Non-pigmented ciliary epithelial cell (primary cell): Measurements from ENCODE around the gene RTL5.
"Not testable (repeated sequence)": the region's sequence is repeated elsewhere in the genome, so short reads cannot be mapped to it uniquely, and the experiment has no call there.

Source experiments
- DNase-seq: peaks from one replicate; pipeline ENCODE4 v3.0.0-alpha.2; 2010; ENCODE audit warnings: low read depth

RTL5 gene

DNA sequence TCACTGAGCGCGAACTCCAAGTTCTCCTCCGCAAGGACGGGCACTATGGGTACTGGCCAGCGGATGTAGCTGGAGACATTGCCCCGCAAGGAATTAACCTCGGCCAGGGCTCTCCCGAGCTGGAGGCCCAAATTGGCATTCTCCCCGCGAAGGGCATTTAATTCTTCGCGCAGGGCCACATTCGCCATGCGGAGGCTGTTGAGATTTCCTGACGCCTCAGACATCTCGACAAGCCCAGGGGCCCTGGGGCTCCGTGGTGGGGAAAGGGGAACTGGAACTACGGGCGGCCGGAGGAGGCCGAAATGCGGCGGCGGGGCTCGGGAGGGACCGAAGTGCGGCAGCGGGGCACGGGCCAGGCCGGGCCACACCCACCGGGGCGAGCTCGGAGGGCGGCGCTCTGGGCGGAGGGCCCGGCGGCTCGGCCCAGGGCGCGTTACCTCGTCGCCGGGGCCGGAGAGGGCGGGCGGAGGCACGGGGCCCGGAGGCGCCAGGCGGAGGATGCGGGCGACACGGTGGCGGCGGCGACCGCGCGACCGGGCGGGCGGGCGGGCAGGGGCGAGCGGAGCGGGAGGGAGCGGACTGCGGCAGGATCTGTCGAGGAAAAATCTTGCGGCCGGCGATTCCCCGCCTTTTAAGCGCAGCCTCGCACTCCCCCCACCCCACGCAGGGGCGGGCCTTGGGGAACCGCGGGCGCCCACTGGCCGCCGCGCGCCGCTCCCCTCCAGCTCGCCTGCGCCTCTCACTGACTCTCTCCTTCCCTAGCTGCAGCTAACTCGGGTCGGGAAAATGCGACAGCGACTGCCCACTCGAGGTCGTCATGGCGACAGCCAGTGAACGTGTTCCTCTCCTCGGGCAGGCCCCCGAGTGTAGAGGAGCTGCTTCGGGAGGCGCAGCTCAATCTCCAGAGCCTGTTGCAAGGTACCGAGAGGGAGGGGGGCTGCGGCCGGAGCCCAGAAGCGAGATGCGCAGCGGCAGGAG, at the start of gene RTL5:
TSS of gene RTL5 (minus strand) at position 599 of the 978 bp plus-strand sequence.
- DNase-seq = peak; percentile 45

DNA sequence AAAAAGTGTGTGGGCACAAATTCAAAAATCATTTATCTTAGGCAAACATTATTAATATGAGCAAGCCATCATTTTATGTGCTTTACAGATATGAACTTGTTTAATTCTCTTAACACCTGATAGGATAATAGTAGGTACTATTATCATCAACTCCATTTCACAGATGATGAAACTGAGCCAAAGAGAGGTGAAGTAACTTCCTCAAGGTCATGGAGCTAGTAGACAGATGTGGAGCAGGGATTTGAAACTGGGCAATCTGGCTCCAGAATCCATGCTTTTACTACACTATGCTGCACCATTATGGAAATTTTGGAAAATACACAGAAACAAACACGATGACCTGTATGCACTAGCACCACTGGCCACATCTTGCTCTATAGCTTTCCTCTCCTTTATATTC, 48.8 kb upstream of the RTL5 start:
- no peak for DNase-seq

DNA sequence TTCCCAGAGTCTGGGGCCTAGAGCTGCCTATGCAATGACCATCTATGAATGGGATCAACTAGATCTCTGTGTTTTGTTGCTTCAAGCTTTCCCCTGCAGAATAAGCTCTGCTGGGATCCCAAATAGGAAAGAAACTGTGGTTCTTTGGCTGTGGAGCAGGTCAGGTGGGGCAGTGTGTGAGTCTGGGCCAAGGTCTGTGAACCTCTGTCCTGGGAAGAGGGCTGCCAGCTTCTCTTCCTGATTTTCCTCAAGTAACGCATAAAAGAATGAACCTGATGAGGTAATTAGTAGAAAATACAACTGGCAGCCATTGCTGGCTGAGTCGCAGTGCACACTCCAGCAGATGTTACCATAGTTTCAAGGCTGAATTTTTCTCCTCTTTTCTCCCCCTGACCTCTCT, 45.3 kb upstream of the RTL5 start:
- no peak for DNase-seq

- DNase-seq = not testable (repeated sequence)
Observed at GRCh38 chrX:72176289-72176688, 44.6 kb upstream of the RTL5 start.

- DNase-seq = no peak
Observed at GRCh38 chrX:72169008-72169728, 37.5 kb upstream of the RTL5 start.

DNA sequence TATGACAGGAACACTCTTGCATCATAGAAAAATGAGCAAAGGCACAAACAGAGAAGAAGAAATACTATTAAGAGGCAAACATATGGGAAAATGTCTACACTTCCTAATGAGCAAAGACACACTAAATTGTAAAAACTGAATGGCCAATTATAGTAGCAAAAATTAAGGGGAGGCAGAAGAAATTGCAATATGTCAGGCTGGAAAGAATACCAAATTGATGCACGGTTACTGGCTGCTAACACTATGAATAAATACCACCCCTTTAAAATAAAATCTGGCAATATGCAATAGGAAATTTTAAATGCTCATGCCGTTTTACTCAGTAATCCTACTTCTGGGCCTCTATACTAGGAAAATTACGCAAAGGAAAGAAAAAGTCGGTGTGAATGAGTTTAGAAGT, 33.8 kb upstream of the RTL5 start:
- no peak for DNase-seq

- no peak for DNase-seq
Observed at GRCh38 chrX:72159769-72160168, 28.1 kb upstream of the RTL5 start.

GRCh38 chrX:72158773-72159172, 27.1 kb upstream of the RTL5 start:
- no peak for DNase-seq

GRCh38 chrX:72146527-72146926, 14.8 kb upstream of the RTL5 start:
- DNase-seq = no peak

- DNase-seq = no peak
Observed at GRCh38 chrX:72145181-72145580, 13.5 kb upstream of the RTL5 start.

DNA sequence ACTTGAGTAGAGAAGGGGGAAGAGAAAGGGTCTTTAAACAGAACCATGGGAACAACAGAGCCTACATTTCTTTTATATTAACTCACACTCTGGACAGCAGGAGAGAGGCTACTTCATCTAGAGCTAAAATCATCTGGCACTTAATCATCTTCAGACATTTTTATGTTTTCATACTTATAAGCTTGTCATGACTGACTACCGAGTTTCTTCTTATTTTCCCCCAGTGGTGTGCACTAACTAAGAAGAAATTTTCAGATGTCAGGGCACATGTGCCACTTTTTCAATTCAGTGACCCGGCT, 11.8 kb upstream of the RTL5 start:
- no peak for DNase-seq

DNA sequence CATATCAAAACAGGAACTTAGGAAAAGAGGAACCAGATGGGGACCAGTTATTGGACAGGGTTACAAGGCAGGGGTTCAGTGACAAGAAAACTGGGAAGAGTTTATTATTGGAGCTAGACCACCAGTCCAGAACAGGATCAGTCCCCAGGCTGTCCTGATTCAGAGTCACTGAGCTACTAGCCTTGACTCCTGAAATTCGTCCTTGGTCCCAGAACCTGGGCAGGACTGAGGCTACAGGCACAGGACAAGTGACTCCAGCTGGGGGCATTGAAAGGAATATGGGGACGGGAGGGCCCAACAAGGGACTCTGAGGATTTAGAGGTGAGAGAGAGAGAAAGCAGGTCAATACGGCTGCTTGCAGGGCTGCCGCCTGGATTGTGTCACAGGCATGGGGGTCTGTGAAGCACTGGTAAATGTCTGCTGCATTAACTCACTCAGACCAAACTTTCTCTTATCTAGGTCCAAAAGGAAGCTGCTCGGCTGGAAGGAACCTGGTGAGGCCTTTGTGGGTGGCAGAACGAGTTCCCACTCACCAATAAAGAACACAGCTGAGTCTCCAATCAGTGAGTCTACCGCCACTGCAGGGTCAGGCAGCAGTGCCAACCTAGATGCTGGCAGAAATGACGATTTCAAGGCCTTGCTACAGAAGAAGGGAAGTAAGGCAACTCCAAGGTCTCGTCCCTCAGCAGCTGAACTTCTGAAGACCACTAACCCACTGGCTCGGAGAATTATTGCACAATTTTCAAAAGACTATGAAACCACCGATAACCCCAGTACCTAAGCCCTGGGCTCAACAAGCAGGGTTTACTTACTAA, 11.3 kb upstream of the RTL5 start:
- no peak for DNase-seq

- DNase-seq = no peak
Observed at GRCh38 chrX:72142094-72142793, 10.5 kb upstream of the RTL5 start.

GRCh38 chrX:72141372-72142004, 9.8 kb upstream of the RTL5 start:
- no peak for DNase-seq

DNA sequence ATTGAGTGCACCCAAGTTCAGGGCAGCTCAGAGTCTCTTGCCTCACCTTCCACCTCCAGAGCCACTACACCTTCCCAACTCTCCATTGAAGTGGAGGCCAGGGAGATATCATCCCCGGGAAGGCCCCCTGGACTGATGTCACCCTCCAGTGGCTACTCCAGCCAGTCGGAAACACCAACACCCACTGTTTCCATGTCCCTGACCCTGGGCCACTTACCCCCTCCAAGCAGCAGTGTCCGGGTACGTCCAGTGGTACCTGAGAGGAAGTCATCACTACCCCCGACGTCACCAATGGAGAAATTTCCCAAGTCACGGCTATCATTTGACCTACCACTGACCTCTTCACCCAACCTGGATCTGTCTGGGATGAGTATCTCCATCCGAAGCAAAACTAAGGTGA, 7.8 kb upstream of the RTL5 start:
- DNase-seq = no peak

GRCh38 chrX:72137846-72138495, 6.3 kb upstream of the RTL5 start:
- no peak for DNase-seq

DNA sequence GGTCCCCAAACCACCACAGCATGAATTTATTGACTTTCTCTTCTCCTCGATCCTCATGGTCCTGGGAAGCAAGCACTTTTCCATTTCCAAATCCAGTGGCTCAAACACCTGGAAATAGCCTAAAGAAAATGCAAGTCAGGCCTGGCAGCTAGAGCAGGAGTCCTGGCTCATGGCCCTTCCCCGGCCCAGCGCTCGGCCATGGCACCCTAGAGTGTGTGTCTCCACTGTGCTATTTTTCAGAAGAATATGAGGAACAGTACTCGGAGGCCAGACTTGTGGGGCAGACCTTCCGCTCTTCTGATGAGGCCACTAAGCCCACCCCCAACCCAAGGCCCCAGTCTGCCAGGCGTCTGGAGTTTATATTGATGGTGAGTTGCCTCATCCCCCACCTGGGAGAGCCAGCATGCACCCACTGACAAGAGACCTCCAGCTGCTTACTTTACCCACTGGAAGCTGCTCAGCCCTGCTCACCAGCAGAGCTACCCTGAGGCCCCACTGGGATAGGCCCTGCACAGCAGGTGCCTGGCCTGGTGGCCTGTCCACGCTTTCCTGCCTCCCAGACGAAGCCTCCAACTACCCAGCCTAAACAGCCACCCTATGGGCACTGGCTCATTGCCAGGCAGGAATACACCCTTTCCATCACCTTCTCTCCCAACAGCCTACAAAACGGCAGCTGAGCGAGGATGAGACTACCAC, 2.3 kb upstream of the RTL5 start:
- no peak for DNase-seq

DNA sequence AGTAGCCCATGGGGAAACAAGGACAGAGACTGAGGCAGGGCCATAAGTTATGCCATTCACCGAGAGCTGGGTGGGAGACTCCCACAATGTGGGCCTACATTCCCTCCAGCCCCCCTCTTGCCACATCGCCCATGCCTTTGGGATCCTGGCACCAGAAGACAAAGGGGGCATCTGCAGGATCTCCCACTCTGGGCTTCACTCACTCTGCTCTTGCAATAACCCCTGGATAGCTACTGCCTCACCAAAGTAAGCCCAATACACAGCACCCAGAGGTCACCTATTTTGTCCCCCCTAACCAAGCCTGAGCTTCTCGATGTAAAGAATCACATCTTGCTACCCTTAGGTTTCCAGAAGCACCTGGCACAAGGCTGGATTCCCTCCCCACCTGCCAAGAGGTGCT, 741 bp upstream of the RTL5 start:
- DNase-seq = no peak

DNA sequence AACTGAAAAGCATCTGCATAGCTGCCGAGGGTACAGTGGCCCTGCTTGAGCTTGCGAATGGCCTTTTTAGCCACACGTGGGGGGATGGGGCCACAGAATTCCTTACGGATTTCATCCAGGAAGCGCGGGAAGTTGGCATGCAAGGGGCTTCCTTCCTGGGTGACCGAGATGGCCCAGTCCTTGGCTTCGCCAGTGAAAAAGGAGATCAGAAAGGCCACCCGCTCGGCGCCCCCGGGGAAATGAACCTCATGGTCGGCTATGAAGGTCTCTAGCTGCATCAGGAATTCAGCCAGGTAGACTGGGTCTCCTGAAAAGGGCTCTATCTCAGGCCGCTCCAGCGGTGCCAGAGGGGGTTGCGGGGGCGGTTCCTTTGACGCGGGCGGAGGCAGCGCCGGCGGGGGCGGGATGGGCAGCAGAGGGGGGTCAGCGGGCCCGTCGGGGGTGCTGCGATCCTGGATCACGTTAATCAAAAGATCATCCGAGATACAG, 909 bp downstream of the RTL5 start:
- DNase-seq = no peak

DNA sequence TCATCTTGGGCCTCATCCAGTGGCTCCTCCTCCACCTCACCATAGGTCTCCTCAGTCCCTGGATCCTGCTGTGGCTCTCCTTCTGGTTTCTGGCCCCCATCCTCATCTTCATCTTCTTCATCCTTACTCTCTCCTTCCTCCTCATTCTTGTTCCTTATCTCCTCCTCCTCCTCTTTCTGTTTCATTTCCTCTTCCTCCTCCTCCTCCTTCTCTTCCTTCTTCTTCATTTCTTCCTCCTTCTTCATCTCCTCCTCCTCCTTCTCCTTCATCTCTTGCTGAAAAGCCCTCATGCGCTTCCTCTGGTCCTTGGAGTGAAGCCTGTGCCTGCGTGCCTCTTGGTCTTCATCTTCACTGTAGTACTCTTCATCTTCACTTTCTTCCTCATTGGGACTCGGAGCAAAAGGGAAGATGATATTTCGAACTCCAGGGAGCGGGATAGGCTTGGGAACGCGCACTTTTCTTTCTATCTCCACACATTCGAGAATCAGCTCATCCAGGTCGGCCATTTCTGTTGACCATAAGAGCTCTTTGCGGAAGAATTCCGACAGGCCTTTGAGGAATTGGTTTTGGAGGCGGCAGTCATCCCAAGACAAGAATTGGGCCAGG, 1.5 kb downstream of the RTL5 start:
- no peak for DNase-seq
